A673 (cell line): ENCODE data around the gene TASP1. TPM values are rescaled to one million over a fixed set of nuclear protein-coding genes. Genes with fewer than 3 reads are reported as not detected.

Experiments
- BruUV-seq: library from RNA; stranded (reverse); fragments of 400-500 nt; replicated peaks from 2 replicates; lab custom pipeline; 2021; lab: Mats Ljungman, UMichigan
- CTCF ChIA-PET: fragments of 300-600 bp; sonication (Branson Sonifier 250); formaldehyde crosslinking; loops from one replicate; lab custom pipeline; 2022; ENCODE audit warnings: antibody characterized with exemption; lab: Charles Lee
- POLR2A ChIA-PET: fragments of 300-600 bp; sonication (Branson Sonifier 250); formaldehyde crosslinking; loops from one replicate; lab custom pipeline; 2022; ENCODE audit warnings: antibody characterized with exemption; ENCODE audit not compliant: low non-redundant PET; lab: Charles Lee
- DNase-seq: peaks from one replicate; pipeline ENCODE4 v3.0.0-alpha.2; 2015; ENCODE audit warnings: low spot score
- H3K27ac ChIP-seq: fragments of 200-600 bp; sonication (generic); 2 replicates; pipeline ENCODE4 v1.5.1; 2016; ENCODE audit warnings: mixed run types, low read depth, mild to moderate bottlenecking, mixed read lengths, antibody characterized with exemption, low read length; ENCODE audit not compliant: poor library complexity, severe bottlenecking
- H3K27me3 ChIP-seq: fragments of 200-600 bp; sonication (generic); replicated peaks from 2 replicates; pipeline ENCODE4 v1.6.1; 2017; ENCODE audit warnings: mixed run types, low read depth, mild to moderate bottlenecking, mixed read lengths, antibody characterized with exemption, low read length; ENCODE audit not compliant: insufficient read depth, poor library complexity
- H3K36me3 ChIP-seq: fragments of 200-600 bp; sonication (generic); 2 replicates; pipeline ENCODE4 v1.6.1; 2016; ENCODE audit warnings: mixed run types, mild to moderate bottlenecking, mixed read lengths, antibody characterized with exemption, low read length; ENCODE audit not compliant: insufficient read depth, poor library complexity, severe bottlenecking
- H3K4me1 ChIP-seq: fragments of 200-600 bp; sonication (generic); 2 replicates; pipeline ENCODE4 v1.6.1; 2017; ENCODE audit warnings: mixed run types, mild to moderate bottlenecking, mixed read lengths, antibody characterized with exemption, low read length; ENCODE audit not compliant: insufficient read depth, poor library complexity, severe bottlenecking
- H3K4me3 ChIP-seq: fragments of 200-600 bp; sonication (generic); 2 replicates; pipeline ENCODE4 v1.5.1; 2016; ENCODE audit warnings: low read depth, mixed run types, mild to moderate bottlenecking, mixed read lengths, low read length; ENCODE audit not compliant: poor library complexity, severe bottlenecking
- H3K9me3 ChIP-seq: fragments of 200-600 bp; sonication (generic); 2 replicates; pipeline ENCODE4 v1.6.1; 2016; ENCODE audit warnings: mixed run types, low read depth, mild to moderate bottlenecking, mixed read lengths, antibody characterized with exemption, low read length; ENCODE audit not compliant: poor library complexity, severe bottlenecking
- EZH2 ChIP-seq: fragments of 200-600 bp; sonication (generic); IDR thresholded peaks from 2 replicates; pipeline ENCODE4 v1.6.1; 2017; ENCODE audit warnings: borderline replicate concordance, low read depth, mild to moderate bottlenecking, mixed read lengths, antibody characterized with exemption, low read length; ENCODE audit not compliant: poor library complexity, severe bottlenecking
- intact Hi-C: fragments of 100-400 bp; cut with micrococcal nuclease; formaldehyde crosslinking; loops from one replicate; pipeline ENCODE4 v1.10.0; 2022; ENCODE audit not compliant: unreplicated experiment
- total RNA-seq: library from RNA; stranded (reverse); gene quantifications from 2 replicates; pipeline ENCODE4 v1.2.3, GENCODE V29; 2021
- TF ChIP-seq, protein P1 (sequence below): fragments of 300-800, 200-600 bp; sonication (generic); conservative IDR thresholded peaks from 2 replicates; pipeline ENCODE4 v1.5.1; 2017; ENCODE audit warnings: low read depth, mild to moderate bottlenecking, antibody characterized with exemption, low read length, moderate library complexity, mixed read lengths

Gene TASP1
- total RNA-seq, 1 experiment from 2014 or later = 15.6 TPM

- CTCF ChIA-PET = no interaction called here
- TF ChIP-seq EZH2 = no peak
- TF ChIP-seq, protein P1, sequence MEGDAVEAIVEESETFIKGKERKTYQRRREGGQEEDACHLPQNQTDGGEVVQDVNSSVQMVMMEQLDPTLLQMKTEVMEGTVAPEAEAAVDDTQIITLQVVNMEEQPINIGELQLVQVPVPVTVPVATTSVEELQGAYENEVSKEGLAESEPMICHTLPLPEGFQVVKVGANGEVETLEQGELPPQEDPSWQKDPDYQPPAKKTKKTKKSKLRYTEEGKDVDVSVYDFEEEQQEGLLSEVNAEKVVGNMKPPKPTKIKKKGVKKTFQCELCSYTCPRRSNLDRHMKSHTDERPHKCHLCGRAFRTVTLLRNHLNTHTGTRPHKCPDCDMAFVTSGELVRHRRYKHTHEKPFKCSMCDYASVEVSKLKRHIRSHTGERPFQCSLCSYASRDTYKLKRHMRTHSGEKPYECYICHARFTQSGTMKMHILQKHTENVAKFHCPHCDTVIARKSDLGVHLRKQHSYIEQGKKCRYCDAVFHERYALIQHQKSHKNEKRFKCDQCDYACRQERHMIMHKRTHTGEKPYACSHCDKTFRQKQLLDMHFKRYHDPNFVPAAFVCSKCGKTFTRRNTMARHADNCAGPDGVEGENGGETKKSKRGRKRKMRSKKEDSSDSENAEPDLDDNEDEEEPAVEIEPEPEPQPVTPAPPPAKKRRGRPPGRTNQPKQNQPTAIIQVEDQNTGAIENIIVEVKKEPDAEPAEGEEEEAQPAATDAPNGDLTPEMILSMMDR = no peak
- no peak overlapping the region for H3K27ac ChIP-seq
- no peaks in the 10 kb centered on the region for H3K4me1 ChIP-seq
- H3K27me3 ChIP-seq = no peaks in the 10 kb centered on the region
- POLR2A ChIA-PET = interaction anchor here (0.7 kb wide), 1 partner anchor 756 kb away, joined by 5 read pairs; no protein-coding TSS in a partner anchor
- no peak overlapping the region for H3K4me3 ChIP-seq
- DNase-seq = no peak
- no peaks in the 10 kb centered on the region for H3K36me3 ChIP-seq
- no TSS peak for BruUV-seq
- no peaks in the 10 kb centered on the region for H3K9me3 ChIP-seq
- intact Hi-C loops = no loop called here
These were observed 40.2 kb upstream of the TASP1 start for GRCh38 chr20:13678944-13679343.

- intact Hi-C loops = no loop called here
- no peaks in the 10 kb centered on the region for H3K27me3 ChIP-seq
- H3K4me1 ChIP-seq = no peaks in the 10 kb centered on the region
- no peak overlapping the region for H3K4me3 ChIP-seq
- H3K27ac ChIP-seq = no peak overlapping the region
- no TSS peak for BruUV-seq
- no peaks in the 10 kb centered on the region for H3K9me3 ChIP-seq
- ChIA-PET CTCF (no interaction called here), POLR2A (no interaction called here)
- TF ChIP-seq, protein P1 = no peak
- TF ChIP-seq EZH2 = no peak
- no peak for DNase-seq
- H3K36me3 ChIP-seq = no peaks in the 10 kb centered on the region
These were observed 38.5 kb upstream of the TASP1 start for GRCh38 chr20:13677241-13677640.

DNA sequence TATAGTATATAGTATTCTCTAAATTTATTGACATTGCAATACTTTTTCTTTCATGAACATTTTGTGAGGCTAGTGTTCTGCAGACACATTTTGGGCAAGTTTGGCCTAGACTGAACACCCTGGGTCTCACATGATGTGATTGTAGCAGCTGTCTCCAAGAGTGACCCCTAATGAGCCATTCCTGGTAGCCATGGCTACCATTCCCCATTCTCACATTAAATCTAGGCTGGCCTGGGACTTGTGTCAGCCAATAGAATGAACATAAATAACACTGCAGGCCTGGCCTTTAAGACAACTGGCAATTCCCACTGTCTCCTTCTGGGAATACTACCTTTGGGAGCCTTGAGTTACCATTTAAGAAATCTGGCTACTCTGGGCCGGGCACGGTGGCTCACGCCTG, 38.0 kb upstream of the TASP1 start:
- intact Hi-C loops = no loop called here
- POLR2A ChIA-PET = no interaction called here
- Histone ChIP-seq H3K4me1 (peaks cover 2% of the 10 kb centered on the region), H3K9me3 (no peaks in the 10 kb centered on the region), H3K4me3 (no peak overlapping the region), H3K27me3 (no peaks in the 10 kb centered on the region), H3K36me3 (no peaks in the 10 kb centered on the region), H3K27ac (no peak overlapping the region)
- DNase-seq = no peak
- BruUV-seq = no TSS peak
- CTCF ChIA-PET = no interaction called here
- TF ChIP-seq, protein P1 = no peak
- no peak for TF ChIP-seq EZH2
